UCSD-AML1 (cell line): ENCODE data around the gene LYRM4.

Experiments used
- DNase-seq: peaks from one replicate; lab custom pipeline; 2025; ENCODE audit not compliant: unreplicated experiment; lab: John Stamatoyannopoulos, UW

The LYRM4 gene

DNA sequence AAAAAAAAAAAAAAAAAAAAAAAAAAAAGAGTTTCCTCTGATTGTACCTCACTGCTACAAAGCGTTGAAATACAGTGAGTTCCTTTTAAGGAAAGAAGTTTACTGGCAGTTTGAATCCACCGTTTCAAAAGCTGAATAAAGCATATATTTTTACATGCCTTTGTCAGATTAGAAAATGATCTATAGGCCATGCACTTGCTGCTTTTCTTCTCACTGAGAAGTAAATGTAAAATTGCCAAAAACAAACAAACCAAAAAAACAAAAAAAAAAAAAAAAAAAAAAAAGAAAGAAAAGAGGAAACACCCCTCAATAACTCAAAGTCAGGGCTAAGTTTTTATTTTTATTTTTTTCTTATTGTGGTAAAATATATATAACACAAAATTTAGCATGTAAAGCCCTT is 81.9 kb downstream of the LYRM4 start:
- DNase-seq = no peak

- DNase-seq = no peak
Observed at GRCh38 chr6:5175635-5176034, 85.1 kb downstream of the LYRM4 start.

- no peak for DNase-seq
Observed at GRCh38 chr6:5174756-5175549, 85.8 kb downstream of the LYRM4 start.

GRCh38 chr6:5174244-5174643 is 86.5 kb downstream of the LYRM4 start:
- no peak for DNase-seq

GRCh38 chr6:5173810-5174209 is 86.9 kb downstream of the LYRM4 start:
- DNase-seq = no peak

- no peak for DNase-seq
Observed at GRCh38 chr6:5172897-5173474, 87.8 kb downstream of the LYRM4 start.

DNA sequence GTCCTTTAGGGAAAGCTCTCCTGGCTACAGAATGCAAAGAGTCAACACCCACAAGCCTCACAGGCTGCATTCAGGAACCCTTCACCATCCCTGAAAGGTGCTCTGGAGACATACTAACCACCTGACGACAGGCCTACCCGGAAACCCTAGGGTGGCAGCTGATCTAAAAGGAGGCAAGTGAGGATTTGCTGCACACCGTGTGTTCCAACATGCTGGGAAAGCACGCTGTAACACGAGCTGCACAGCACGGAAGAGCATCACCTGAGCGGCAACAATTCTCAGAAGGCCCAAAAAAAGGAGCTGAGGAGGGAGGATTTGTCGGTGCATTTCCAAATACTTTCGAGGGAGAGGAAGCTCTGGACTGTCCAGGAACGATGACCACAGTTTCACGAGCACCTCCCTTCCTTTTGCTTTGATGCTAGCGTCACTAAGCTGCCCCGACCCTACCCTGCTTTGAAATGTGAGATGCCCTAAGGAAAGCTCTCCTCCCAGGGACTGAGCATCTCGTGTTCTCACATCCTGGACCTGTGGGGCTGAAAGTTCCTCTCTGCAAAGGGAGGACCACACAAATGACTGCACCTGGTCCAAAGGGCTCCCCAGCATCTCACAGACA is 88.6 kb downstream of the LYRM4 start:
- DNase-seq = no peak

- no peak for DNase-seq
Observed at GRCh38 chr6:5167501-5167900, 93.2 kb downstream of the LYRM4 start.

- DNase-seq = no peak
Observed at GRCh38 chr6:5164092-5164491, 96.7 kb downstream of the LYRM4 start.

DNA sequence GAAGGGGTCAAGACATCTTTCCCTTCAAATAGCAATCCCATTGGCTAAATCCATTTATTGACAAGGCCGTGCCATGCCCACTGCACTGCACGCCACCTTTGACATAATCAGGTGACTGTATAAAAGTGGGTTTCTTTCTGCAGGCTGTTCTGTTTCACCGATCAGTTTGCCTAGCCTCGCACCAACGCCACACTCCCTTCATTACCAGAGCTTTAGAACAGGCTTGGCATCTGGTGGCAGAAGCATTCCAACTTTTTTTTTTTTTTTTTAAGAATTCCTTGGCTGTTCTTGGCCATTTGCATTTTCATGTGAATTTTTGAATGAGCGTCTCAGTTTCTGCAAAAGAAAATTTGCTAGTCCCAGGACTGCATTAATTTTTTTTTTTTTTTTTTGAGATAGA is 97.5 kb downstream of the LYRM4 start:
- no peak for DNase-seq

DNA sequence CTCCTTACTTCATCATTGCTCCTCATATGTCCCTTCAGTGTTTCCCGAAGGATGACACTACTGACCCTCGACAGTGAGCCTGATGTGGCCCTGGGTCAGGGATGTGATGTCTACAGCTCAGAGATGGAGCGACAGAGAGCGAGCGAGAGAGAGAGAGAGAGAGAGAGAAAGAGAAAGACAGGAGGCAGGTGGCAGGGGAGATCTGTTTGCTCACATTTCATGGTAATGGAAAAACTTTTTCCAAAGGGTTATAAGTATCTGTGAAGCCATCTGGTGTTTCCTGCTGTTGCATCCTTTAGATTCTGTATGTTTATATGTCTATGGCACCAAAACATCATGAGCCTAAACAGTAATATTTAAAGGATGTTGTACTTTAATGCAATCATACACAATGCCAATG is 98.4 kb downstream of the LYRM4 start:
- DNase-seq = no peak

DNA sequence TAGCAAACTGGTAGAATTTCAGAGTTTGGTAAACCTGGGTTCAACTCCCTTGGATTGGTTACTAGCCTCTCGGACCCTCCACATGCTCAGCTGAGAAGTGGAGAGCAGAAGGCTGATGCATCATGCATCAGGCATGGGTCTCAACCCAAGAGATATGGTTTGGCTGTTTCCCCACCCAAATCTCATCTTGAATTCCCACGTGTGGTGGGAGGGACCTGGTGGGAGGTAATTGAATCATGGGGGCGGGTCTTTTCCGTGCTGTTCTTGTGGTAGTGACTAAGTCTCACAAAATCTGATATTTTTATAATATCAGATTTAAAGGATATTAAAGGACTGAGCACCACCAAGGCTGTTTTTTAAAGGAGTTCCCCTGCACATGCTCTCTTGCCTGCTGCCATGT is 100.5 kb downstream of the LYRM4 start:
- DNase-seq = no peak

DNA sequence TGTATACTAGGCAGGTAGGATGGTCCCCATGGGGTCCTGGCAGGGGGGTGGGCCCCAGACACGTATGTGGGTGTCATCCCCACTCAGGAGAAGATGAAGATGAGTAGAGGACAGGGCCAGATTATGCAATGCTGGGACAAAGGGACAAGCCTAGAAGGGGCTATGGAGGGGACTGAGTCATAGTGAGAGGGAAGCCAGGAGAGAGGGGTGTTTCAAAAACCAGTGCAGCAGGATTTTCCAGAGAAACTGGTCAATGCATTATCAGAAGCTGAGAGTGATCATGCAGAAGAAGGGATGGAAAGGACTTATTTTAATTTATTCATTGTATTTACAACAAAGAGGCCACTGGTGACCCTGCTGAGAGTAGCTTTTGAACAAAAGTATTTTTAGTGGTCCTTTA is 101.6 kb downstream of the LYRM4 start:
- DNase-seq = no peak

DNA sequence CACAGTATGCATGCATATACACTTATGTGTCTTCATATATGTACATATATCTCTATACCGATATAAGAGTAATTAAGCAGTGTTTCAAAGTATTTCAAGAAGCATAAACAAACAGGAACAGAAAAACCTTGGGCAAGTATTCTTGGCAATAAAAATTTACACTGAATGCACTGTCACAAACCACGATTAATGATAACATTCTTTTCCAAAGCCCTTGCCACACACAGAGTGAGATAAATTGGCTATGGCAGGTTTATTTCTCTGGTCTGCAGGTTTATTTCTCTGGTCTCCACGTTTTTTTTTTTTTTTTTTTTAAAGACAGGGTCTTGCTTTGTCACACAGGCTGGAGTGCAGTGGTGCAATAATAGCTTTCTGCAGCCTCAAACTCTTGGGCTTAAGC is 102.6 kb downstream of the LYRM4 start:
- no peak for DNase-seq

DNA sequence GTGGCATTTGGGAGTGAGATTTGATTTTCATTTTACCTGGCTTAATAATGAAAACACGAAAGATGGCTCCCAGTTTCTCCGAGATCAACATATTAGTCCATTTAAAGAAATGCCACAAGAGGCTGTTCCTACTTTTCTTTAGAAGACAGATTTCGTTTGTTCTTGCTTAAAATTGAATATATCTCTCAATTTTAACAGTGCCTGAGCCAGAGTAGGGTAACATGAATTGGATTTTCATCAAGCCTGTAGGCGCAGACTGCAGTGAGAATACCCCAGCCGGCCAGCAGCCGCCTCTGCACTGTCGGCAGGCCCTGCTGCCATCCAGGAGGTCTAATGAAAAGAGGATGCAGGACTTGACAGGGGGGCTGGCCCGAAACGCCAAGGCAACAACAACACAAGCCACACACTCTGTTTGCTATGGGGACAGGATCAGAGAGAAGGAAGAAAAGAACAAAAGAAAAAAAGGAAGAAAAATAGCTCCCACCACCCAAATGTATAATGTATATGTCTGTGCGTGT is 103.1 kb downstream of the LYRM4 start:
- DNase-seq = no peak

DNA sequence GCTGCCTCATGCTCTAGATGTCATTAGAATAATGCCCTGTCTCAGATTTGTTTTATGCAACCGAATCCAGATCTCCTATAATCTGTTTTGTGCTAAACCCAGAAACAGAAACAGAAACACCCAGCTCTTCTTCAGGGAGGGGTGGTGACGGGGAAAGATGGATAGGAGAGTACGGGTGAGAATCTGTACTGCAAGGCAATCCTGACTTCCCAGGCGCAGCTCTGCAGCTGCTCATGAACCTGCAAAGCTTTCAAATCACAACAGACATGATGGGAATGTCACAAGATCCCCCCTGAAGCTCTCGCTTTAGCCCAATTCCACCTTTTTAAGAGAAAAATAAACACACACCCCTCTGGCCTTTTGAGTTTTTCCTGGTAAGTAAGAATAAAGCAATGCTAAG is 104.1 kb downstream of the LYRM4 start:
- no peak for DNase-seq

DNA sequence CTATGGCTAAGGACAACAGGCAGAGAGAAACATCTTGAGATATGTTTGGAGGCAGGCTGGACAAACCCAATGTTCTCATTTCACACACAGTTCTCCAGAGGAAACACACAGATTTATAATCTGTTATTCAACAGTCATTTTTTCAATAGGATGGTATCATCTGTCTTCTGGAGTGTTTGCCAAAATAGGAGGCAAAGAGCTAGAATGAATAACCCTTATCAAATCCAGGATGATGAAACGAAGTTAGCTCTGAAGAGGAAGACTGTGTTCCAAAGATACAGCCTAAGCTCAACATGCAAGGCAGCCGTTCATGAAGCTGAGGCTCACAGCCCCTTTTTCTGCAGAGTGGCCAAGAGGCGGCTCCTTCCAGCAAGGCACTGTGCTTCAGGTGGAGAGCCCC is 104.8 kb downstream of the LYRM4 start:
- no peak for DNase-seq

DNA sequence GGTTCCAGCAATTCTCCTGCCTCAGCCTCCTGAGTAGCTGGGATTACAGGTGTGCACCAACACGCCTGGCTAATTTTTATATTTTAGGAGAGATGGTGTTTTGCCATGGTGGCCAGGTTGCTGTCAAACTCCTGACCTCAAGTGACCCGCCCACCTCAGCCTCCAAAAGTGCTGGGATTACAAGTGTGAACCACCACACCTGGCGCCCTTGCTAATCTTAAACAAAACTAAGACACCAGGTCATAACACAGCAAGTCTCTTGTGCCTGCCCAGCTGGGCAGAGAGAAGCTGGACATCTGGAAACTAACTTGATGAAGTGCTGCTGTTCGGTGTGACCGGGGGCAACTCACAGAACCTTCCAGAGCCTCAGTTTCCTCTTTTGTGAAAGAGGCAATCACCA is 107.6 kb downstream of the LYRM4 start:
- DNase-seq = no peak

DNA sequence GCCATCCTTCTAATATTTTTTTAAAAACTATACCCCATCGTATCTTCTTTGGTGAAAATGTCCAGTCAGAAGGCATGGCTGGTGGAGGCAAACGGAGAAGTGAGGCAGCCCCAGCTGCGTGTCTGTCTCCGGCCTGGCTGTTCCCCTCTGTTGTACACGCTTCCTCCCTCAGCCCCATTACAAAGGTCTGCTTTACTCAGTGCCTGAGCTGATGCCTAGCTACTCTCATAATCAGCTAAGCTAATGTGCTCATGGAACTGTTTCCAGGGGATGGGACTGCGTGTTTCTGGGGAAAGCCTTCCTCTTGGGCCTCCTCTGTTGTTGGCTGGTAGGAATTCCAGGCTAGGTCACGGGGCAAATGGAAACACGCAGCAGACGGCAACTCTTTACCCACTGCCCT is 108.3 kb downstream of the LYRM4 start:
- DNase-seq = no peak

DNA sequence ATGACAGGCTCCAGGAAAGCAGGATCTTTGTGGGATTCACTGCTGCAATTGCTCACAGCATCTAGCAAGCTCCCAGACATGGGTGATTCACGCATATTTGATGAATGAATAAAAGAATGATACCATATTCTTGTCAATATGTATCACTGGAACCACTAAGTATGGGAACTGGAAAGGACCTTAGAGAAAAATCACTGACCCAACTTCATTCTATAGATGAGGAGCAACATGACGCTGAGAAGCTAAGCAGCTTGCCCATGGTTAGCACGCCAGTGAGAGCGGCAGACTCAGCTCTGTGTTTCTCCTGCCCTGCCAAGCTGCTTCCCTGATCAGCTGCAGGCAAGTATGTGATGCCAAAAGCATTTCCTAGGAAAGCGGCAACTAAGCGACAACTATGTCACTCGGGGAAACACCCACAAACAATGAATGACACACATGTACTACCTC is 108.8 kb downstream of the LYRM4 start:
- no peak for DNase-seq

GRCh38 chr6:5151360-5151954 is 109.3 kb downstream of the LYRM4 start:
- DNase-seq = no peak

DNA sequence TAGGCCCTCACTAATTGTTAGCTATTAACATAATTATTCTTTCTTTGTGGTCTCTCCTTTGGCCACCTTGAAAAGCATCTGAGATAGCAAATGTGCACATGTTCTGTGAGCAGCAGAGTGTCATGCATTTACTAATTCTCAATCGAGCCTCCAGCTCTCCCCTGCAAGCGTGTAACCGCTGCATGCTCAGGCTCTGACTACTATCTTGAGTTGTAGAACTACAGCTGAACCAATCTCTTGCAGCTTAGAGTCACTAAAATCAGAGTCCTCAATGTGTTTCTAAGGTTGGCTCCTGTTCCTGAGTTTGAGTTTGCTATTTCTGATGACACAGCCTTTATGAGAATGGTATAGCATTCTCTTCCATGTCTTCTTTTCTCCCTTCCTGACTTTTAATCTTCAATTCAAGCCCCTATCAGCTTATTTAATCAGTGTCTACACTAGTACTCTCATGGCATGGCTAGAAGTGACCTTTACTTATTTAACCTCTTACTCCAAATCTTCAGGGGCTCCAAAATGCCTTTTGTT is 110.1 kb downstream of the LYRM4 start:
- no peak for DNase-seq
